SK-N-SH treated with all-trans-retinoic acid at 6 μM for 48 hours (cell line): Measurements from ENCODE around the gene BOC.

ENCODE experiments used
- ATAC-seq: fragments of 200-7000 bp; cut with Tn5 transposase; 3 replicates; pipeline ENCODE4 v1.9.1; 2020; ENCODE audit warnings: mild to moderate bottlenecking, moderate library complexity
- ARNTL ChIP-seq: fragments of 450-650 bp; formaldehyde crosslinking; IDR thresholded peaks from 2 replicates; pipeline ENCODE4 v1.5.0; 2020; ENCODE audit warnings: low read depth, mild to moderate bottlenecking, moderate library complexity, borderline replicate concordance
- BACH2 ChIP-seq: fragments of 250-450 bp; sonication (Bioruptor Pico); IDR thresholded peaks from 2 replicates; pipeline ENCODE4 v1.9.0; 2021; ENCODE audit warnings: mild to moderate bottlenecking, borderline replicate concordance
- CREB5 ChIP-seq: fragments of 250-450 bp; sonication (Bioruptor Pico); IDR thresholded peaks from 2 replicates; pipeline ENCODE4 v1.5.1; 2020; ENCODE audit warnings: low read depth, mild to moderate bottlenecking, moderate library complexity
- CSRNP3 ChIP-seq: fragments of 250-450 bp; sonication (Bioruptor Pico); IDR thresholded peaks from 2 replicates; pipeline ENCODE4 v1.5.1; 2021; ENCODE audit warnings: mild to moderate bottlenecking, moderate library complexity
- ESRRG ChIP-seq: fragments of 250-450 bp; sonication (Bioruptor Pico); IDR thresholded peaks from 2 replicates; pipeline ENCODE4 v1.6.1; 2021; ENCODE audit warnings: mild to moderate bottlenecking
- ISL1 ChIP-seq: fragments of 250-450 bp; sonication (Bioruptor Pico); IDR thresholded peaks from 2 replicates; pipeline ENCODE4 v2.1.2; 2022; ENCODE audit warnings: mild to moderate bottlenecking, moderate library complexity
- OSR1 ChIP-seq: fragments of 250-450 bp; sonication (Bioruptor Pico); IDR thresholded peaks from 2 replicates; pipeline ENCODE4 v1.8.0; 2022; ENCODE audit warnings: moderate library complexity, mild to moderate bottlenecking, inconsistent platforms
- PPARA ChIP-seq: fragments of 250-450 bp; sonication (Bioruptor Pico); IDR thresholded peaks from 2 replicates; pipeline ENCODE4 v1.5.0; 2020; ENCODE audit warnings: mild to moderate bottlenecking, borderline replicate concordance
- RARB ChIP-seq: fragments of 250-450 bp; sonication (Bioruptor Pico); IDR thresholded peaks from 2 replicates; pipeline ENCODE4 v1.8.0; 2021; ENCODE audit warnings: mild to moderate bottlenecking, moderate library complexity
- SNAI2 ChIP-seq: fragments of 250-450 bp; sonication (Bioruptor Pico); IDR thresholded peaks from 2 replicates; pipeline ENCODE4 v1.5.0; 2020; ENCODE audit warnings: mild to moderate bottlenecking, moderate library complexity
- TCF4 ChIP-seq: fragments of 250-450 bp; sonication (Bioruptor Pico); IDR thresholded peaks from 2 replicates; pipeline ENCODE4 v1.8.0; 2021; ENCODE audit warnings: mild to moderate bottlenecking, moderate library complexity, borderline replicate concordance
- TOX ChIP-seq: fragments of 250-450 bp; sonication (Bioruptor Pico); IDR thresholded peaks from 2 replicates; pipeline ENCODE4 v1.8.0; 2021; ENCODE audit warnings: mild to moderate bottlenecking, moderate library complexity, borderline replicate concordance
- TSHZ2 ChIP-seq: fragments of 250-450 bp; sonication (Bioruptor Pico); IDR thresholded peaks from 2 replicates; pipeline ENCODE4 v1.5.0; 2020; ENCODE audit warnings: mild to moderate bottlenecking, moderate library complexity
- ZC3H10 ChIP-seq: fragments of 250-450 bp; sonication (Bioruptor Pico); IDR thresholded peaks from 2 replicates; pipeline ENCODE4 v1.5.1; 2021; ENCODE audit warnings: mild to moderate bottlenecking, moderate library complexity
- ZFP3 ChIP-seq: fragments of 250-450 bp; sonication (Bioruptor Pico); IDR thresholded peaks from 2 replicates; pipeline ENCODE4 v1.5.0; 2020; ENCODE audit warnings: mild to moderate bottlenecking, moderate library complexity
- ZFP30 ChIP-seq: fragments of 450-650 bp; formaldehyde crosslinking; IDR thresholded peaks from 2 replicates; pipeline ENCODE4 v1.5.0; 2022; ENCODE audit warnings: mild to moderate bottlenecking, moderate library complexity
- ZNF565 ChIP-seq: fragments of 450-650 bp; formaldehyde crosslinking; conservative IDR thresholded peaks from 2 replicates; pipeline ENCODE4 v1.5.0; 2020; ENCODE audit warnings: low read depth, mild to moderate bottlenecking, moderate library complexity
- ZNF70 ChIP-seq: fragments of 450-650 bp; formaldehyde crosslinking; IDR thresholded peaks from 2 replicates; pipeline ENCODE4 v1.5.0; 2020; ENCODE audit warnings: mild to moderate bottlenecking, moderate library complexity
- TF ChIP-seq, protein P1 (sequence below): fragments of 250-450 bp; sonication (Bioruptor Pico); IDR thresholded peaks from 2 replicates; pipeline ENCODE4 v1.8.0; 2021; ENCODE audit warnings: low read depth, mild to moderate bottlenecking, moderate library complexity, borderline replicate concordance

The BOC gene

GRCh38 chr3:113269661-113270060 is 58.3 kb downstream of the BOC start:
- ATAC-seq: no peak
- no peak for TF ChIP-seq TCF4 (CRISPR knock-in tag)
- TF ChIP-seq OSR1: no peak
- TF ChIP-seq ARNTL (CRISPR knock-in tag): no peak
- TF ChIP-seq BACH2 (CRISPR knock-in tag): no peak
- TF ChIP-seq ESRRG (CRISPR knock-in tag): no peak
- TF ChIP-seq ZFP30 (CRISPR knock-in tag): no peak
- TF ChIP-seq ZNF70 (CRISPR knock-in tag): no peak
- no peak for TF ChIP-seq TSHZ2
- TF ChIP-seq RARB (CRISPR knock-in tag): no peak
- no peak for TF ChIP-seq SNAI2 (CRISPR knock-in tag)
- TF ChIP-seq CSRNP3: no peak
- TF ChIP-seq ZC3H10: no peak
- TF ChIP-seq ZNF565 (CRISPR knock-in tag): no peak
- TF ChIP-seq ISL1 (CRISPR knock-in tag): no peak
- TF ChIP-seq, protein P1, sequence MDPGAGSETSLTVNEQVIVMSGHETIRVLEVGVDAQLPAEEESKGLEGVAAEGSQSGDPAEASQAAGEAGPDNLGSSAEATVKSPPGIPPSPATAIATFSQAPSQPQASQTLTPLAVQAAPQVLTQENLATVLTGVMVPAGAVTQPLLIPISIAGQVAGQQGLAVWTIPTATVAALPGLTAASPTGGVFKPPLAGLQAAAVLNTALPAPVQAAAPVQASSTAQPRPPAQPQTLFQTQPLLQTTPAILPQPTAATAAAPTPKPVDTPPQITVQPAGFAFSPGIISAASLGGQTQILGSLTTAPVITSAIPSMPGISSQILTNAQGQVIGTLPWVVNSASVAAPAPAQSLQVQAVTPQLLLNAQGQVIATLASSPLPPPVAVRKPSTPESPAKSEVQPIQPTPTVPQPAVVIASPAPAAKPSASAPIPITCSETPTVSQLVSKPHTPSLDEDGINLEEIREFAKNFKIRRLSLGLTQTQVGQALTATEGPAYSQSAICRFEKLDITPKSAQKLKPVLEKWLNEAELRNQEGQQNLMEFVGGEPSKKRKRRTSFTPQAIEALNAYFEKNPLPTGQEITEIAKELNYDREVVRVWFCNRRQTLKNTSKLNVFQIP: no peak
- TF ChIP-seq PPARA (CRISPR knock-in tag): no peak
- TF ChIP-seq CREB5: no peak

DNA sequence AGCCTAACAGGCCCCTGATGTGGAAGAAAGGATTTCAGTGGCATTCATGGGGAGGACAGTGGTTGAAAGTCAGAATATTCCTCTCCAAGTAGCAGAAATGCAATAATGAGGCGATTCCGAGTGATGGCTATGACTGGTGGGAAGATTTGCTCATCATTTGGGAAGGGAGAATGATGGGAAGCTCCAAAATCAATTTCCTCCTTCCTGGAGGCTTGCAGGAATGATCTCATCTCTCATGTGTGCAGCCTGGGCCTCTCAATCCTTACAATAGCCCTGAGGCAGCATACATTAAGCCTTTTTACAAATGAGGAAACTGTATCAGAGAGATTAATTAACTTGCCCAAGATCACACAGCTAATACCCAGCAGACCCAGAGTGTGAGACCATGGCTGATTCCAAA is 58.7 kb downstream of the BOC start:
- no peak for ATAC-seq
- TF ChIP-seq ZFP30 (CRISPR knock-in tag): no peak
- no peak for TF ChIP-seq TSHZ2
- no peak for TF ChIP-seq ARNTL (CRISPR knock-in tag)
- no peak for TF ChIP-seq PPARA (CRISPR knock-in tag)
- TF ChIP-seq RARB (CRISPR knock-in tag): no peak
- no peak for TF ChIP-seq ZNF70 (CRISPR knock-in tag)
- TF ChIP-seq TOX: no peak
- TF ChIP-seq, protein P1: no peak
- TF ChIP-seq ZFP3 (CRISPR knock-in tag): no peak
- no peak for TF ChIP-seq CSRNP3
- TF ChIP-seq BACH2 (CRISPR knock-in tag): no peak
- no peak for TF ChIP-seq SNAI2 (CRISPR knock-in tag)
- no peak for TF ChIP-seq ISL1 (CRISPR knock-in tag)
- TF ChIP-seq ZNF565 (CRISPR knock-in tag): no peak
